ENCODE results near the gene ARID1B. TPM values are rescaled to one million over a fixed set of nuclear protein-coding genes. Genes with fewer than 3 reads are reported as not detected.

The ARID1B gene
- polyA plus RNA-seq, 1 experiment = 19.2 TPM

- H3K9me3 ChIP-seq (ENCODE audit: control insufficient read depth, insufficient read depth, low read length) = peaks cover 5% of the 10 kb centered on the region
- H3K27me3 ChIP-seq (ENCODE audit: control insufficient read depth, insufficient read depth, low read length) = no peaks in the 10 kb centered on the region
- no peak overlapping the region for H3K4me3 ChIP-seq (ENCODE audit: low read depth, low read length)
- H3K27ac ChIP-seq (ENCODE audit: low read depth, low read length) = no peak overlapping the region
- no peak for DNase-seq (ENCODE audit: low read depth, low spot score)
- ChIA-PET CTCF (interaction anchor here (0.9 to 1.1 kb wide), 2 partner anchors 12 to 26 kb away, joined by 3 to 4 read pairs; no protein-coding TSS in a partner anchor), POLR2A (no interaction called here)
- no peak for TF ChIP-seq CTCF (IDR thresholded peaks at IDR 0.05; ENCODE audit: low read depth, low read length)
These were observed 282.6 kb downstream of the ARID1B start for GRCh38 chr6:157059781-157060180.

GRCh38 chr6:157060440-157060952, 283.3 kb downstream of the ARID1B start:
- Histone ChIP-seq H3K9me3 (ENCODE audit: control insufficient read depth, insufficient read depth, low read length) (peaks cover 5% of the 10 kb centered on the region), H3K27ac (ENCODE audit: low read depth, low read length) (no peak overlapping the region), H3K27me3 (ENCODE audit: control insufficient read depth, insufficient read depth, low read length) (no peaks in the 10 kb centered on the region), H3K4me3 (ENCODE audit: low read depth, low read length) (no peak overlapping the region)
- TF ChIP-seq CTCF (IDR thresholded peaks at IDR 0.05; ENCODE audit: low read depth, low read length) = no peak
- ChIA-PET POLR2A (no interaction called here), CTCF (interaction anchor here (2.6 kb wide), 1 partner anchor 14 kb away, joined by 12 read pairs; no protein-coding TSS in a partner anchor)
- no peak for DNase-seq (ENCODE audit: low read depth, low spot score)

GRCh38 chr6:157061770-157062594, 284.8 kb downstream of the ARID1B start:
- CTCF ChIA-PET = interaction anchor here (0.9 to 2.6 kb wide), 3 partner anchors 16 to 27 kb away, joined by 3 to 12 read pairs (median 4); no protein-coding TSS in a partner anchor
- H3K27me3 ChIP-seq (ENCODE audit: control insufficient read depth, insufficient read depth, low read length) = no peaks in the 10 kb centered on the region
- H3K27ac ChIP-seq (ENCODE audit: low read depth, low read length) = no peak overlapping the region
- POLR2A ChIA-PET = interaction anchor here (0.7 kb wide), 1 partner anchor 26 kb away, joined by 6 read pairs; no protein-coding TSS in a partner anchor
- no peak overlapping the region for H3K4me3 ChIP-seq (ENCODE audit: low read depth, low read length)
- TF ChIP-seq CTCF (IDR thresholded peaks at IDR 0.05; ENCODE audit: low read depth, low read length) = no peak
- no peaks in the 10 kb centered on the region; the same call in 1 of the 2 replicates for H3K9me3 ChIP-seq (ENCODE audit: control insufficient read depth, insufficient read depth, low read length)
- no peak for DNase-seq (ENCODE audit: low read depth, low spot score)

DNA sequence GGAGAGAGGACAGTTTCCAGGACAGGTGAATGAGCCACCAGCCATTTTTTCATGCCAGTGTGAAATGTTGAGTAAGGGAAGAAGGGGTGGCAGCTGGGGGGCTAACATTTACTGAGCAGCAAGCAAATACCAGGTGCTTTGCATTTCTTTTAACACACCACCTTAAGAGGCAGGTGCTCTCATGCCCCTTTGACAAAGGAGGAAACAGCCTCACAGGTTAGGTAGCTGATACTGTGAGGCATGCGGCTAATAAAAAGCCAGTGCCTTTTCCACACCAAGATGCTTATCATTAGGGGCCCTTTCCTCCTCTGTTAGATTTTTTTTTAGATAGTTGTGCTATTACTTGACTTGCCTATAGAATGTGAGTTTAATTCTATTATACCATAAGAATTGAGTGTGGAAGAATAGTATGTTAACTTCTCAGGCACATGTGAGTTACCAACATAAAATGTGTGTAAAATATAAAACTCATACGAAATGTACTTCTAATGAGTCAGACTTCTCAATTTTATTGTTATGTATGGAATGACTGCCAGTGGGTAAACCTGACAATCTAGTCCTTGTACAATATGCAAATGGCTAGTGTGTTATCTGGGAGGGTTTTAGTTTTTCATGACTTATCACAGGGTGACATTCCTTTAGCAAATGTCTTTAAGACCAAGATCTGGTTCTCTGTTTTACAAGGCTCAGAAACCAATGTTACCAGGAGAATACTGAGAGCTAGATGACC, 286.2 kb downstream of the ARID1B start:
- no peak for DNase-seq (ENCODE audit: low read depth, low spot score)
- H3K27ac ChIP-seq (ENCODE audit: low read depth, low read length) = no peak overlapping the region
- no peaks in the 10 kb centered on the region for H3K27me3 ChIP-seq (ENCODE audit: control insufficient read depth, insufficient read depth, low read length)
- no peak for TF ChIP-seq CTCF (IDR thresholded peaks at IDR 0.05; ENCODE audit: low read depth, low read length)
- H3K9me3 ChIP-seq (ENCODE audit: control insufficient read depth, insufficient read depth, low read length) = no peaks in the 10 kb centered on the region; the same call in 1 of the 2 replicates
- no peak overlapping the region for H3K4me3 ChIP-seq (ENCODE audit: low read depth, low read length)
- CTCF ChIA-PET = interaction anchor here (1.5 kb wide), 1 partner anchor 18 kb away, joined by 5 read pairs; no protein-coding TSS in a partner anchor
- POLR2A ChIA-PET = no interaction called here

Measured in AG04450 (cell line).